ENCODE measurements around the gene GLT6D1. TPM values are rescaled to one million over a fixed set of nuclear protein-coding genes. Genes with fewer than 3 reads are reported as not detected.

Gene GLT6D1
- total and polyA plus RNA-seq, 2 of the 8 experiments (the other 6 are each of a cell fraction or from before 2014, with no cell fraction given): 1.3 to 2.1 TPM

DNA sequence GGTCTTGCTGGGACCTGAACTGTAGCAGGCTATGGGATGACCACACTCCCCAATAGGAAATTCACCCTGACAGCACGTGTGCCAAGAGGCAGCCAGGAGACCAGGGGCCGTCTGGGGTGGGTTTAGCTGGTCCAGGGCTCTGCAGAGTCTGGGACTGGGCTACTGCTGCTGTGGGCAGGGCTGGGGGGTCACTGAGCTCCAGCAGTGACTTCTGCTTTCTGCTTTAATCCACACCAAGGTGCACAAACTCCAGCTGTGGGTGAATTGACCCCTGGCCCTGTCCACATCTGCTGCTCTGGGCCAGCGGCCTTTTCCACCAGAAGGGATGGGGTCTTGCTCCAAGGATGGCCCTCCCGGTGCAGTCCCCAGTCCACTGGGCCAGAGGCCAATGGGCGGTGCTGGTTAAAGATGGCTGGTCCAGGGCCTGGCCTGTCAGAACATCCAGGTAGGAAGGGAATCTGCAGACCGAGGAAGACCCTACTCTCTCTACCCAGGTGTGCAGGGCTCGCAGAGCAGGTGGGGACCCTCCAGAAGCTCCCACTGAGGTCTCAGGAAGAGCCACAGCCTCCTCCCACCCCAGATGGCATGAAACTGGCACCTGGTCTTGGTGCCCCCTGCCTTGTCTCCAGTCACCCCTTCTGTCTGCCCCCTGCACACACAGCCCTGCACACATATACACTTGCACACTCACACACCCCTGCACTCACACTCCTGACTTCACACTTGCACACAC is 28.0 kb downstream of the GLT6D1 start:
- Histone ChIP-seq H4K91ac (replicated peaks; ENCODE audit: insufficient read length, low read length) (no peak overlapping the region), H3K14ac (ENCODE audit: insufficient read length) (no peak overlapping the region), H2BK12ac (ENCODE audit: low read depth, low read length) (no peak overlapping the region), H3K4me2 (ENCODE audit: insufficient read depth in 1 of 2, low read depth in 2 of 2, low read length in 2 of 2) (no peak overlapping the region), H2AK5ac (ENCODE audit: low read depth, low read length) (no peak overlapping the region), H3K9ac (replicated peaks in 1 of 4; ENCODE audit: extremely low read depth in 1 of 4, low read depth in 3 of 4, low read length in 3 of 4) (no peak overlapping the region), H2AFZ (ENCODE audit: low read length) (no peak overlapping the region), H3K36me3 (ENCODE audit: control insufficient read depth in 2 of 4, insufficient read depth in 4 of 4, low read length in 3 of 4) (no peaks in the 10 kb centered on the region; a peak in 1 of 8 replicates), H3K18ac (ENCODE audit: extremely low read depth, low read length) (no peak overlapping the region), H3K4me3 (ENCODE audit: extremely low read depth in 1 of 4, insufficient read depth in 2 of 4, low read depth in 3 of 4, low read length in 4 of 4) (no peak overlapping the region), H4K20me1 (replicated peaks in 1 of 2; ENCODE audit: control insufficient read depth in 1 of 2, insufficient read depth in 2 of 2, low read length in 2 of 2) (no peaks in the 10 kb centered on the region), H4K5ac (ENCODE audit: insufficient read length, low read depth, low read length) (no peak overlapping the region), H3K4ac (replicated peaks; ENCODE audit: insufficient read length, low read depth, low read length) (no peak overlapping the region), H4K8ac (ENCODE audit: extremely low read depth, insufficient read depth, low read length) (no peak overlapping the region), H3K23ac (ENCODE audit: insufficient read length) (no peak overlapping the region), H2BK5ac (ENCODE audit: low read depth, low read length) (no peak overlapping the region), H2BK20ac (ENCODE audit: low read length) (no peak overlapping the region), H3K4me1 (replicated peaks in 1 of 4; ENCODE audit: control insufficient read depth in 3 of 4, insufficient read depth in 4 of 4, low read length in 3 of 4) (peaks cover 0 to 1% (median 0%) of the 10 kb centered on the region in 4 experiments; a peak in 1 of 7 replicates), H3K79me2 (ENCODE audit: control insufficient read depth in 1 of 2, insufficient read depth in 2 of 2, low read length in 2 of 2) (no peaks in the 10 kb centered on the region), H3K27me3 (replicated peaks in 1 of 4; ENCODE audit: control insufficient read depth in 3 of 4, extremely low read depth in 1 of 4, insufficient read depth in 3 of 4, low read length in 3 of 4) (no peaks in the 10 kb centered on the region), H2BK120ac (replicated peaks; ENCODE audit: low read depth, low read length) (no peak overlapping the region), H3K56ac (replicated peaks; ENCODE audit: insufficient read length, low read depth, low read length) (no peak overlapping the region), H3K27ac (ENCODE audit: low read depth, low read length) (no peak overlapping the region), H3K9me3 (ENCODE audit: insufficient read depth in 2 of 2, low read depth in 1 of 2, low read length in 1 of 2) (peaks cover 10 to 14% of the 10 kb centered on the region in 2 experiments), H3K23me2 (ENCODE audit: low read depth, low read length) (peaks cover 4% of the 10 kb centered on the region; the same call in 1 of the 2 replicates), H3K79me1 (ENCODE audit: low read depth, low read length) (no peaks in the 10 kb centered on the region), H2BK15ac (ENCODE audit: low read length) (no peak overlapping the region)
- no peak for FAIRE-seq
- ChIA-PET CTCF (ENCODE audit: partially characterized antibody) (no interaction called here), POLR2A (ENCODE audit: partially characterized antibody) (no interaction called here)
- WGBS, 2 experiments (ENCODE audit: extremely low coverage in 1 of 2, insufficient coverage in 1 of 2, insufficient read length in 1 of 2, insufficient replicate concordance in 2 of 2, low coverage in 1 of 2, low lambda C conversion rate in 2 of 2, missing lambda C conversion rate in 1 of 2): 93% methylated on average over 7 of the region's 7 CpGs; no CpG with 5 or more reads in 1 of the 2 experiments
- DNase-seq (ENCODE audit: low read depth in 1 of 2, low spot score in 2 of 2): no peak
- TF ChIP-seq CHD1 (IDR thresholded peaks at IDR 0.05; ENCODE audit: low read depth, low read length) (no peak), NANOG (IDR thresholded peaks at IDR 0.05; ENCODE audit: insufficient read depth, low read depth, low read length, poor library complexity, severe bottlenecking) (no peak)
- TF ChIP-seq, protein P1, sequence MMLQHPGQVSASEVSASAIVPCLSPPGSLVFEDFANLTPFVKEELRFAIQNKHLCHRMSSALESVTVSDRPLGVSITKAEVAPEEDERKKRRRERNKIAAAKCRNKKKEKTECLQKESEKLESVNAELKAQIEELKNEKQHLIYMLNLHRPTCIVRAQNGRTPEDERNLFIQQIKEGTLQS (IDR thresholded peaks at IDR 0.05; ENCODE audit: insufficient read depth, low read depth, low read length): no peak

All from H1 (cell line).